Posterior vena cava (tissue), 2 donors: ENCODE data around the gene SYNPR. TPM values are rescaled to one million over a fixed set of nuclear protein-coding genes. Genes with fewer than 3 reads are reported as not detected.
"Not testable (repeated sequence)": the region's sequence is repeated elsewhere in the genome, so short reads cannot be mapped to it uniquely, and the experiment has no call there.

Experiments
- DNase-seq: peaks from one replicate; pipeline ENCODE4 v3.0.0-alpha.2; 2020; ENCODE audit warnings: low spot score
- intact Hi-C, 2 donors: fragments of 100-400 bp; cut with DNase I; formaldehyde crosslinking; loops; one replicate each; pipeline versions ENCODE4 v1.14.1 to v1.14.2; 2022 to 2023
- long read RNA-seq, 2 donors: library from polyadenylated mRNA; unstranded; transcript quantifications; one replicate each; pipeline ENCODE4 v2.0.0, GENCODE V29; 2020 to 2021
- total RNA-seq, 2 donors: library from RNA; stranded (reverse); fragmentation: NEBNext Ultra II Directional; extraction: Animal tissue kit (Norgen Biotek cat#: 25700); gene quantifications; one replicate each; pipeline ENCODE4 v1.2.1, GENCODE V29; 2021
- donor health status: DM: yes; HTN: yes; CAD: no.
- donor health status: DM: yes; HTN: yes; CAD: no.

Gene SYNPR
- not detected for total RNA-seq
- long read RNA-seq, donor 1: 0 reads
- long read RNA-seq, donor 2: 0 reads

DNA sequence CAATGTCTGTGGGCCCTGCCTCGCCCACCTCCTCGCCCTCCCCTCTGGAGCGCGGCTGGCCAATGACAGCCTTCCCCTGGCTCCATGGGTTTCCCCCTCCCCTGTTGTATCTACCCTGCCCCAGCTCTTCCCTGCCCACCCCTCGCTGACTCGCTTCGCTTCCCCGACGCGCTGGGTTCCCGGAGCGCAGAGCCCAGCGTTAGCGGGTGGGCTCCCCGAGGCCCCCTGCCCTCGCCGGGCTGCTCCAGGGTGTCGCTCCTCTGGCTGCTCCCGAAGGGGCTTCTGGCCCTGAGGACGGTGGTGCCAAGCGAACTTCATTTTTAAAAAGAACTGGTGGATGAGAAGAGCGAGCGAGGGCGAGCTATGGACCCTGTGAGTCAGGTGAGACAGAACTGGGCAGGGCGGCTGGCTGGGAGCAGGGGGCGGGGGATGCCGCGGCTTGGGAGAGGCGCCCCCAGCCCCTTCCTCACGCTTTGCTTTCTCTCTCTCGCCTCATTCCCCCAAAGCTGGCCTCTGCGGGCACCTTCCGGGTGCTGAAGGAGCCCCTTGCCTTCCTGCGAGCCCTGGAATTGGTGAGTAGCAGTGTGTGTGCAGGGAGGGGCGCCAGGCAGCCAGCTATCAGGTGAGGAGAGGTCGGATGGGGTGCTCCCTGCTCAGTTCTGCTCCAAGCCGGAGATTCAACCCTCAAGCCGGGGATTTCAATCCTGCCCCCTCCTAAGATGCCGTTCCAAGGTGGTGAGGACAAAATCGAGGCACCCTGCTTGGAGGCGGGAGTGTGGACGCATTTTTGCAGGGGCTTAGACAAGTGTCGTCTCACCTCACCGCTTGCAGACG lies at the start of gene SYNPR:
Gene SYNPR, plus strand, starts transcription at position 138 of the 834 bp plus-strand sequence.
- intact Hi-C loops: no loop called here
- DNase-seq: no peak

DNA sequence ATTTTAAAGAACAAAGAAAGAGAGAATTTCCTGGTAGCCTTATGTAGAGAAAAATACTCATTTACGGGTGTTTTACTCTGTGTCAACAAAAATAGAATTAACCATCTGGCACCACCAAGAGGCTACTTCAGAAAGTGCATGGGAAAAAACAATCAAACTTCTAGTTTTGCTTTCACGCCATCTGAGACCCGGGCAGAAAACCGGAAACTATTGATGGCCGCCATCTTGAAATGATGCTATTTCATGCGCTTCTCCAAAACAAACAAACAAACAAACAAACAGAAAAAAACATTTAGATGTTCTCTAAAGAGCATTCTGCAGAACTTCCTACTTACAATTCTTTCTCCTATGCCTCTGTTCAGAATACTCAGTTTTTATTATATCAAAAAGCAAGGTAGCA lies 49.4 kb upstream of the SYNPR start:
- no peak for DNase-seq
- intact Hi-C loops: loop anchor here in 1 of 2 donors (10.0 kb wide), 1 partner anchor 604 kb away; no protein-coding TSS in a partner anchor

DNA sequence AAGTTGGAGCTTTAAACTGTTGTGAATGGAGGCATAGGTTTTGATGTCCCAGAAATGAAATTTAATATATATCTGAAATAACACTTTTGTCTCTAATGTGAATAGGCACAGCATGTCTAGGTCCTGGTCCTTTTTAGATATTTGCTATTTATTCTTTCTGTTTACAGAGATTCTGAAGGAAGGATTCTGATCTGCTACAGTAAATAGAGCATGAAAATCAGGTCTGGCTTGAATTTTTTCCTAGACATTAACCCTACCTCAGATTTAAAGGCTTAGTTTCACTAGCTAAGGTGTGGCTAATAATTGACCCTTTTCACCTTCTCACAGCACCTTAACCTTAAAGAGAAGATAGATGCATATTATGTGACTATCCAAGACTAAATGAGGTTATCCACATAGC lies 48.0 kb upstream of the SYNPR start:
- intact Hi-C loops: no loop called here
- DNase-seq: no peak

DNA sequence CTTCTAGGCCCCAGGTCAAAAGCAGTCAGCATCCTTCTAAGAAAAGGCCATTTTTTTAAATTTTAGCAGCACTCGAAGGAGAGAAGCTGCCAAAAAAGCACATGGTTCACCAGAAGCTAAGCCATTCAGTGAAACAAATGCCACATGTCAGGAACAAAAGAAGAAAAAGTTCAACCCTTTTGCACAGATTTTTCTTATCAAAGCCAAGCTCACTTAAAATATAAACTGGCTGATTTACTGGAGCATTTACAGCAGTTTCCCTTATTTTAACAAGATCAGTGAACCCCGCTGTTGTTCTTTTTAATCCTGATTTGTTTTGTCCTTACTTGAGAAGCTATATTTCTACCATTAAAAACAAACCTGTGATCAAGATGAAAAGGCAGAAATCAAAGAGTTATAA lies 46.5 kb upstream of the SYNPR start:
- intact Hi-C loops: no loop called here

DNA sequence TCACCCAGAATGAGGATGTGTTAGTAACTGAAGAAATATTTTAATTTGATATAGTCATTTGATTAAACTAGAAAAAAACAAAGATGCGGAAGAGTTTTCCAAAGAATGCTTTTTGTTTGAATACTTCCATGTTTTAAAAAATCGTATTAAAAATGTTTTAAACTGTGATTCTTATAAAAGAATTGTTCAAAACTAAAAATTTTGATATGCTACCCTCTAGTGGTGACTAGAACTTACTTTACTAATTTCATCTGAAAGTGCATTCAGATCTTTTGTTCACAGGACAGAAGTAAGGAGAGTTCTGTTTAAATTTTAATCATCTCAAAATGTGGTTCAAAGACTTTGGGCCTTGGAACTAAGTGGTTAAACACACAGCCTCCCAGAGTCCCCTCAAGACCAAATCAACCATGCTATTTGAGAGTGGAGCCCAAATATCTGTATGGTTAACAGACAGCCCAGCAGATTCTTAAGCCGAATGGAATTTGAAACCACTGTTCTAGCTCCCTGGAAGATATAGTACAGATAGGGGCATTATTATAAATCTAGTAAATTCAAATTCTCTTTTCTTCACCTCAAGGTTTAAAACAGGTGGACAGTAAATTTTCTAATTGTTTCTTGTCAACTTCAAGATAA lies 45.2 kb upstream of the SYNPR start:
- intact Hi-C loops: no loop called here
- no peak for DNase-seq

More for the DNA sequence above, 46.5 kb upstream of the SYNPR start:
- DNase-seq: no peak

DNA sequence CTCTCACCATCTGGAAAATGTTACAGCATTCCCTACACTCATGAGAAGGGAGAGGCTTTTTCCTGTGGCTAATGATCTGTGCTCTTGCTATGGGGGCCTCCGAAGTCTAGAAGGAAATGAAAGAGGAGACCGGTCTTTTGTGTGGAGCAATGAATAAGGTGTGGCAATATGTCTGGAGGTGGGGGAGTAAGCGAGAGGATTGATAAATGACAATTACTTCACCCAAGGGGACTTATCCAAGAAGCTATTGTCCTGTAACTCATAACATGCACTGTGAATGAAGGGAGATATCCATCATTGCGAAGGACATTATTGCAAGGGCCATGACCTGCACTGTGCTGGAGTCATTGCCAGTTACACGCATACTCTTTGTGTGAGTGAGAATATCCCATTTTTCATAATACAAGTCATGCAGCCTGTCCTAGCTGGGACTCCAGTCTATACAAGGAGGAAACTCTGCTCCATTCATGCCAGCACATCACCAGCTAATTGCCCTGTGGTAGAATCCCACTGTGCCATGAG lies 37.7 kb upstream of the SYNPR start:
- DNase-seq: no peak
- intact Hi-C loops: no loop called here

DNA sequence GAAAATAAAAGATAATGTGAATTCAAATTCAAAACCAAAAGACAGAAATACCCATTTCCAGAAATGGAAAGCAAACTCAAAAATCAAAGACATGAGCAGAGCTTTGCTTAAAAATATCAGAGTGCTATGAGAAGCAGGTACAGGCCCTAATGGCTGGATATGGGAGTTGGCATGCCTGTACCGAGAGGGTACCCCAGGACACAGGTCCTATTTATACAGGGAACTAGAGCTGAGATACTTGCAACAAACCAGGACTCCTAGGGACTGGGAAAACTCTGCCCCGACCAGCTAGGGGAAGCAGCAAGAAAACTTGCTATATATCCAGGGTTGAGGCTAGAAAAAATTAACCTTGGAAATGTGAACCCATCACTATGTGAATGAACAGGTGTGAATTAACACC lies 36.0 kb upstream of the SYNPR start:
- intact Hi-C loops: no loop called here
- DNase-seq: no peak

DNA sequence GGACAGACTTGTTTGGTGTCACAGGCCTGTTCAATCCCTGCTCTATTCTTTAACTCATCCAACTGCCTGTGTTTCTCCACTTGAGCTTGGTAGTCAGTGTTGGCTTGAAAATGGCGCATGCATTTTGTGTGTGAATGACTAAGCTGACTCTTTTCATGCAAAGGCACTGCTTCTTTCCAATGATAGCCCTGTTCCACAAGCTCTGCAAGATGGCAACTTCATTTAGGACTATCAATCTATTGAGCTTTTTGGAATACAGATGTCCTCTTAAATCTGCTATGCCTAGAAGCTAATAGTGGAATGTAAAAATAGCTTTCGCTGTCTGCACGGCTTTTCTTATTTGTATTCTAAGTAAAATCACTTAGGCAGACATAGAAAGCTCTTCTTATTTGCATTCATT lies 33.6 kb upstream of the SYNPR start:
- intact Hi-C loops: no loop called here

DNA sequence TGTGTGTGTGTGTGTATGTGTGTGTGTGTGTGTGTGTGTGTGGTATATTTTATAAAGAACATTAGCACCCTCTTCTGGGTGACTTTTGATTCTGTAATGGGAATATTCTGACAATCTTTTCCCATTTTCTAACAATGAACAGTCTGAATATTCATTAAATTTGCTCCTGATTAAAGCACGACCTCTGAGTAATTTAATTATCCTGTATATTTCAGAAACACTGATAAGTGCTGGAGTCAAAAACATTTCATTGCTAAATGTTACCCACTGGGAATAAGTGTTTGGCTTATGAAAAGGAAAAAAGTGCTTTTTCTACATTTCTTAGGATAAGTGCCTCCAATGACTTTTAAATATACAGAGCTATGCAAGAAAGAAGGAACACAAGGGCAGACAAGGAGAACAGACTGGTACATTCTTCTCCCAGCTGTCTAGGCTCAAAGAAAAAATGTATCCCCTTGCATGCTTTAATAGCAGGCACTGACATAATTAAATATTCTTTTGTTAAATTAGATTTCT lies 32.3 kb upstream of the SYNPR start:
- intact Hi-C loops: no loop called here
- DNase-seq: no peak

More for the DNA sequence above, 33.6 kb upstream of the SYNPR start:
- DNase-seq: no peak

DNA sequence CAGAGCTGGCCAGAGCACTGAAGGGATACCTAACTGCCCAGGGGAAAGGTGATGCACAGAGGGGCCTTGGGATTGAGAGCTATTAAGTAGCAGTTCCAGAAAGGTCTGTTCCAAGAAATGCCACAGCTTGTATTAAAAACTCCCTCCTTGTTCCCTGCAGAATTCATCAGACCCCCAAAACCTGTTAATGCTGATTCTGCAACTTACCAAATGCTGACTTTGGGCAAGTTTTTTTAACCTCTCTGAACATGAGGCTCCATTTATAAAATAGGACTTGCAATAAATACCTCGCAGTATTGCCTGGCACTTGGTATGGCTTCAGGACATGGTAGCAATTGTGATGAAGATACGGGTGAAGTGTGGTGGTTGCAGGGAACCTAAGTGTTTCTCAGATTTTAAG lies 30.1 kb upstream of the SYNPR start:
- intact Hi-C loops: no loop called here
- no peak for DNase-seq

DNA sequence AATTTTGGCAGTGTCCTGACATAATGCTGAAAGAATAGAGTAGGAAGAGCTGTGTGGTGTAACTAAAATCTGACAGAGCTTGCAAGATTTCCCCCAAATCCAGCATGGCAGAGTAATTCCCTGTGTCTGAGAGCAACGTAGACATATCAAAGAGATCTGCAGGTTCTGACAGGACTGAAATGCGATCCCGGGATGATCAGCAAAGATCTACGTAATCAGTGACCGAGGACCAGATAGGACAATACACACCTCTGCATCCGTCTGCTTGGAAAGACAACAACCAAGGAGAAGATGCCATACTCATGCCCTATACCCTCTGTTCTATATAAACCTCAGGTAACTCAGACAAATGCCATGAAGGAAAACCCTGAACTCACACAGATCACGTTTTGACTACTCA lies 26.6 kb upstream of the SYNPR start:
- DNase-seq: no peak
- intact Hi-C loops: no loop called here

DNA sequence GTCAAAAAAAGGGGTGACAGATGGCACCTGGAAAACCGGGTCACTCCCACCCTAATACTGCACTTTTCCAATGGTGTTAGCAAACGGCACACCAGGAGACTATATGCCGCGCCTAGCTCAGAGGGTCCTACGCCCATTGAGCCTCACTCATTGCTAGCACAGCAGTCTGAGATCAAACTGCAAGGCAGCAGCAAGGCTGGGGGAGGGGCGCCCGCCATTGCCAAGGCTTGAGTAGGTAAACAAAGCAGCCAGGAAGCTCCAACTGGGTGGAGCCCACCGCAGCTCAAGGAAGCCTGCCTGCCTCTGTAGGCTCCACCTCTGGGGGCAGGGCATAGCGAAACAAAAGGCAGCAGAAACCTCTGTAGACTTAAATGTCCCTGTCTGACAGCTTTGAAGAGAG lies 22.3 kb upstream of the SYNPR start:
- DNase-seq, intact Hi-C loops: not testable (repeated sequence)

DNA sequence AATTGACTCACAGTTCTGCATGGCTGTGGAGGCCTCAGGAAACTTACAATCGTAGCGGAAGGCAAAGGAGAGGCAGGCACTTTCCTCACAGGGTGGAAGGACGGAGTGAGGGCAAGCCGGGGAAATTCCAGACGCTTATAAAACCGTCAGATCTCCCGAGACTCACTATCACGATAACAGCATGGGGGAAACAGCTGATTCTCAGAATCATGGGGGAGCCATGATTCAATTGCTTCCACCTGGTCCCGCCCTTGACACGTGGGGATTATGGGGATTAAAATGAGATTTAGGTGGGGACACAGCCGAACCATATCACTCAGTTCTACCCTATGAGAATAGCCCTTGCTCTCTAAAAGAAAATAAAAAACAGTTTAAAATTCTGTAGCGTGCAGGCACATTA lies 13.4 kb upstream of the SYNPR start:
- no peak for DNase-seq
- intact Hi-C loops: no loop called here

DNA sequence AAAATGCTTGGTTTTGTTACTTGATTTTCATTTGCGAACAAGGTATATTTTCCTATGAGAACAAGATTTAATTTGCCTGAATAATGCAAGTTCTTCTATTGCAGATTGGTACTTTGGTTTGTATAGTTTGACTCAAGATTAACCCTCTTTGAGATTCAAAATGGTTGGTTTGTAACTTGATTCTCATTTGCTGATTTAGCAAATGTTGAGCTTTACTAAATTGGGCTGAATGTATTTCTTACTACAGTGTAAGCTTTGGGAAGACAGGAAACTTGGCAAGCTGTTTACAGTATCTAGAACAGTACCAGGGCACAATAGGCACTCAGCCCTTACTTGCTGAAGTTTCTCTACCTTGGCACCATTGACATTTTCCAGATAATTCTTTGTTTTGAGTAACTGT lies 3.7 kb upstream of the SYNPR start:
- no peak for DNase-seq
- intact Hi-C loops: loop anchor here in 1 of 2 donors (5.0 kb wide), 1 partner anchor 117 kb away; no protein-coding TSS in a partner anchor

DNA sequence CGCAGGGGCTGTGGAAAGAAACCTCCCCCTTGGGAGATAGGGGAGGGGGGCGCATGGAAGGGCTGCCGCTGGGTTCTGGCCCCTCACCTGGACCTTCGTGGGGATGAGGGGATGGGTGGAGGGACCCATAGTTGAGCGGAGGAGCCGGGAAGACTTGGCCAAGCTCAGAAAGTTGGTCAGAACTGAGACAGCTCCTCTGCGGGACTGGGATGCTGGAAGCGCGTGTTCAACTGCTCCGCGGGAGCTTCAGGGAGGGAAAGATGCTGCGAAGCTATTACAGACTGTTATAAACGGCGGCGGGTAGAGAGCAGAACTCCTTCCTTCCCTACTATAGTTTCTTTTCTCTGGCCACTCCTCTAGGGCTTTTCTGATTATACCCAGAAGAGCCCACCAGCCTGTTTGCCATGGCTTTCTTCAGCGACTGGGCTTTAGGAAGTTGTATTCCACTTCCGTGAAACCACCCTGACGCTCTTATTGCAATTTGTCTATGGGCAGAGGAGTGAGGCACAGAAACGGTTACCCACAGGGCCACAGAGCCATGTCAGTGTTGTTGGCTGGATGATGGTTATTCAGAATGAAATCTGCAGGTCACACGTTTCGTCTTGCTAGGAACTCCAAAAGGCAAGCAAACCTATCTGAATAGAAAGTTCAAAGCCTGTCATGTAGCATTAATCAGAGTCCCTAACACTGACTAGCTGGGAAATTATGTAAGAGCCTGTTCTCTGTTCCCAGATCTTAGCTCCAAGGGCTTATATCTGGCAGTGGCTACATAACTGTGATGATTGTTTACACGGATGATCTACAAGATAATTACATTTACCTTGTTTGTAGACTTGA lies 1.1 kb downstream of the SYNPR start:
- no peak for DNase-seq
- intact Hi-C loops: no loop called here

DNA sequence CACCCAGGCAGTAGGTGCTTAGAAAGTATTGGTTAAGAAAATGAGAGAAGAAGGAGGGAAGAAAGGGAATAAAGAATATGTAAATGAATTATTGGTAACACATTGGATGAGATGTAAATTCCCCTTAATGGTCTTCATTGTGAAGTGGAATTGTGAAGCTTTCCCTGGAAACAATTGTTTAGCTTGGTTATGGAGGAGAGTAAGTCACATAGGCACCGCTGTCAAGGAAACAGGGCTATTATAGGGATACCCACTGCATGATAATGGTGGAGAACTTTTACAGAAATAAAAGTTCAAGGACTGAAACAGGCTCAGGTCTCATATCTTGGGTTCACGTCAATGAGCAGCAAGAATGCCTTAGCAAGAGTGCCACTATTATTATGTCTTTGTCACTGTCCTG lies 9.5 kb downstream of the SYNPR start:
- intact Hi-C loops: no loop called here

DNA sequence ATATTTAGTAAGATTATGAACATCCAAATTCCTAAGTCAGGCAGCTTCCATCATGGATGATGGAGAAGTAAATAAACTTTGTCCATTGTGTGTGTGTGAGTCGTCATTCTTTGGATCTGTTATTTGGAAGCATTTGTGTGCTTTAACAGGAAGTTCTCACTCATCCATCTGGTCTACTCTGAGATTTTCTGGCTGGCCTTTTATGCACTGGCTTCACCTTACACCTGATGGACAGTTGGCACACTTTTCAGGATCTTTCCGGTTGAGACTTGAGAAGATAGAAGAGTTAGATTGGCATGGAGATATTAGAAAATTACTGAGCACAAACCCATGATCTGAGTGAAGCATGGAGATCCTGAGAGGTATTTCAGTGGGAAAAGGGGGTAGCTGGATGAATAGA lies 12.6 kb downstream of the SYNPR start:
- intact Hi-C loops: no loop called here
- no peak for DNase-seq

More for the DNA sequence above, 9.5 kb downstream of the SYNPR start:
- no peak for DNase-seq

DNA sequence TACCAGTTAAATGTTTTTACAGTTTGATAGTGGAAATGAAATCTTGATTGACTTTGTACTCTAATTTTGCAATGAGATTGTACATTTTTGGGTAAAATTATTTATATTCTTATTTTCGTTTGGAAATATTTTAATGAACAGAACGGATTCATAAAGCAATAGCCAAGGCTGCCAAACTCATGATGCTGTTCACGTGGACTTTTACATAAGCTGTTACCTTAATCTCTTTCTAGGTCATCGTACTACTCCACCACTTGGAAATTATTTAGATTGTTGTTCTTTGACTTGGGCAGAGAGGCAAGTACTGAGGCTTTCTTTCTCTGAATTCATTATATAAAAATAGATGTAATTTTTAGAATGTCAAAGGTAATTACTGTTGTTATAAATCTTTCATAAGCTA lies 16.2 kb downstream of the SYNPR start:
- intact Hi-C loops: no loop called here
- no peak for DNase-seq

DNA sequence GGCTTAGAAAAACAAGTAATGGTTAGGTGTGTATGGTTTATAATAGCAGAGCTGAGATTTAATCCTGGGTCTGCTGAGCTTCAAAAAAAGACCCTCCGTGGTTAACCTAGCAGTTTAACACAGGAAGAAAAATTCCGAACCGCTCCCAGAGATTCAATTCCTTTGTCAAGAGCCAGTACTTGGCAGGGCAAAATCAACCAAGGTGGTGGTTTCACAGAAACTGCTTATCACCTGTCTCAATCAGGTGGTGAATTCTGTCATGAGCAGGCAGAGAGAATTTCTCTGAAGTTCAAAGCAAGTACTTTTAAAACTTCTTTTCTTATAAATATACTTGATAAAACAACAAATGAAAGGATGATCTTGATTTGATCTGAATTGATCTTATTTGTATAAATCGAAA lies 17.2 kb downstream of the SYNPR start:
- DNase-seq: no peak
- intact Hi-C loops: no loop called here

DNA sequence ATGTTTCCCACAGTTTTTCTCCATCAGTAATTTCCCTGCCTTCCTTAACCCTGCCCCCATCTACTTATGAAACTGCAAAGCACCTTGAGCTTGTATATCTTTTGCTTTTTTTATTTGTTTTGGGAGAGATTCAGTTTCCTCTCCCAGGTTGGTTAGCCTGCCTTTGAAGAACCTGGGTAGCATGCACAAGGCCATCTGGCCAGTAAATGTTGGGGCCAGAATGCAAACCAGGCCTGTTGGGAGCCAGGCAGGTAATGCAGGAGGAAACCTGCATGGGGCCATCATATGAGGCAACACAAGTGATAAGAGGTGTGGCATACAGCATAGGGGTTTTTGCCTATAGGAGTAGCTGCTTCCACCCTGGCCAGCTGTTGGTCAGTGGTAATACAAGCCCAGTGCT lies 17.7 kb downstream of the SYNPR start:
- DNase-seq: no peak
- intact Hi-C loops: no loop called here
